Putamen (tissue), 1 donor: ENCODE data around the gene MX1.
A peak's percentile ranks its signal among the peaks of the same experiment; 100 is the strongest.
"Not testable (repeated sequence)": the region's sequence is repeated elsewhere in the genome, so short reads cannot be mapped to it uniquely, and the experiment has no call there.

ENCODE experiments used
- DNase-seq: peaks from one replicate; pipeline ENCODE4 v3.0.0-alpha.2; 2016; ENCODE audit warnings: low spot score

Gene MX1

DNA sequence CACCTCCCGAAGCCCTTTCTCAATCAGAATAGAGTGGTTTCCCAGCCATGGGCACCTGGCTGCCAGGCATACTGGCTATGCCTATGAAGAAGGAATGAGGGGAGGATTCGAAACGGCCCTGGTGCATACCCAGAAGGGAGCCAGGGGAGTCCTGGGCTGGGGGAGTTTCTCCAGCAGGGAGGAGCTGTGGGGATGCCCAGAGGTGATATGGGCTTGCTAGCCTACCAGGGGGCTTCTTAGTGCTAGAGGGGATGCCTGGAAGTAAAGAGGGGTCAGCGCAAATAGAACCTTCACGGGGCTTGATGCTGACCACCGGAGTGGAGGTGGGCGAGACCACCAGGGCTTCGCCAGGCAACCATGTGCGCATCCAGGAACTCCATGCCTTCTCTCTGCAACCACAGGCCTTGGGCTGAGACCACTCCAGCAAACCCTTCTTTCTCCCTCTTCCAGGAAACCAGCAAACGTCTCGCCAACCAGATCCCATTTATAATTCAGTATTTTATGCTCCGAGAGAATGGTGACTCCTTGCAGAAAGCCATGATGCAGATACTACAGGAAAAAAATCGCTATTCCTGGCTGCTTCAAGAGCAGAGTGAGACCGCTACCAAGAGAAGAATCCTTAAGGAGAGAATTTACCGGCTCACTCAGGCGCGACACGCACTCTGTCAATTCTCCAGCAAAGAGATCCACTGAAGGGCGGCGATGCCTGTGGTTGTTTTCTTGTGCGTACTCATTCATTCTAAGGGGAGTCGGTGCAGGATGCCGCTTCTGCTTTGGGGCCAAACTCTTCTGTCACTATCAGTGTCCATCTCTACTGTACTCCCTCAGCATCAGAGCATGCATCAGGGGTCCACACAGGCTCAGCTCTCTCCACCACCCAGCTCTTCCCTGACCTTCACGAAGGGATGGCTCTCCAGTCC is 18.2 kb upstream of the MX1 start:
- DNase-seq, result no peak

DNA sequence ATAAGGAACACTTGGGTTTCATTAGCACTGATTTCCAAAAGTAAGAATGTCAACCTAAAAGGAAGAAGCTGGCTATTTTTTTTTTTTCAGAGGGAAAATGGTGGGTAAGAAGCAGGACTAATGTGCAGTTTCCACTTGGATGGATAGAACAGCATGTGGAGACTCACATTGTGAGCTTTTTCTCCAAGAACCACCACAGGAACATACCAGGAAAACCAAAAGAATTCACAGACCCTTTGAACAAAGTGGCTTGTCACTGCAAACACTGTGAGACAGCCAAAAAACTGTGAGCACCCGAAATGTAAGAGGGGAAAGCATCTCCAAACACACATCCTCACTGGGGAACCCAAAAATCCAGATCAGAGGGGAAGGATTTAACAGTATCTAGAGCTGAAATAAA is 15.7 kb upstream of the MX1 start:
- no peak for DNase-seq

DNA sequence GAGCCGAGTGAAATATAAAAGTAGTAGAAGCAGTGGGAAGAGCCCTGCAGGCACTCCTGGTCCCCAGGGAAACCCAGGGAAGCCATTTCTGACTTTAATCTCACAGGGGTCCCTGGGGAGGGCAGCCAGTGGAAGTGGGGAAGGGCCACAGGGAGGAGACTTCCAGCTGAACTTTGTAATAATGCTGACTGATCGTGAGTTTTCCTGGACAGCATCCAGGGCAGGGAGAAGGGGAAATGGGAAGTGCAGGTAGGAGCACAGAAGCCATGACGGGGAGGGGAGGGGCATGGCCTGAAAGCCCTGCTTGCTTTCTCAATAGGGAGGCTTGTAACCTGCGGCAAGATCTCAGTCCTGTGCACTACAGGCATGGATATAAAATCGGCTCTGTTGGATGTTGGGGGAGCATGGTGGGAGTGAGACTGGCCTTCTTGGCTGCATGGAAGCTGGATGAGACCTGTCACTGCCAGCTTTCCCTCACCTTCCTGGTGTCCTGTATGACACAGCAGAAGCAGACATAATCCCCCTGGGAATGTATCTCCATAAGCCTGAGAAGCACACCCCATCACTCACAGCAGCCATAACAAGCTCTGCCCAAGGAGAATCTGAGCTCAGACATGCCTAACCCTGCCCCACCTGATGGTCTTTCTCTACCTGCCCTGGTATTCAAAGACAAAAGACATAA is 15.1 kb upstream of the MX1 start:
- DNase-seq, result no peak

DNA sequence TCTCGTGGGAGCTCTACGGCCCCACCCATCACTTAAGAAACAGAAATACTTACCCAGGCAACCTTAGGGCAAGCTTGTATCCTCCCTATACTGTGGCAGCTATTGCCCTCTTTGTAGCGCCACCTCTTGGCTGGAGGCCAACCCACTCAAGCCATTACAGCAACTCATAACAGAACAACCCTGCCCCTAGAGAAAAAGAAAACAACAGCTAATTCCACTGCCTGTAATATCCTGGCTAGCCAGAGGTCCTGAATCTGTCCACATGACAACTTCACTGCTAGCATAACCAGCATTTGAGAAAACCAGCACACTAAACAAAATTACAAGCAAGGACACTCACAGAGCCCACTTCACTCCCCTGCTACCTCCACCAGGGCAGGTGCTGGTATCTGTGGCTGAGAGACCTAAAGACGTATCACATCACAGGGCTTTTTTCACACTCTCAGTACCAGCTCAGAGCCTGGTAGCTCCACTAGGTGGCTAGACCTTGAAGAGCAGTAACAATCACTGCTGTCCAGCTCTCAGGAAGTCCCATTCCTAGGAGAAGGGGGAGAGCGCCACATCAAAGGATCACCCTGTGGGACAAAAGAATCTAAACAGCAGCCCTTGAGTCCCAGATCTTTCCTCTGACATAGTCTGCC is 14.5 kb upstream of the MX1 start:
- no peak for DNase-seq

DNA sequence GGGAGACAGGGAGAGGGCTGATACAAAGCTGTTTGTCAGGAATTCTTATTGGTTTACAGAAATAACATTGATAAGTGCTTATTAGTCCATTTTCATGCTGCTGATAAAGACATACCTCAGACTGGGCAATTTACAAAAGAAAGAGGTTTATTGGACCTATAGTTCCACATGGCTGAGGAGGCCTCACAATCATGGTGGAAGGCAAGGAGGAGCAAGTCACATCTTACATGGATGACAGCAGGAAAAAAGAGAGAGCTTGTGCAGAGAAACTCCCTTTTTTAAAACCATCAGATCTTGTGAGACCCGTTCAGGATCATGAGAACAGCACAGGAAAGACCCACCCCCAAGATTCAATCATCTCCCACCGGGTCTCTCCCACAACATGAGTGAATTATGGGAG is 8.5 kb upstream of the MX1 start:
- not testable (repeated sequence) for DNase-seq

DNA sequence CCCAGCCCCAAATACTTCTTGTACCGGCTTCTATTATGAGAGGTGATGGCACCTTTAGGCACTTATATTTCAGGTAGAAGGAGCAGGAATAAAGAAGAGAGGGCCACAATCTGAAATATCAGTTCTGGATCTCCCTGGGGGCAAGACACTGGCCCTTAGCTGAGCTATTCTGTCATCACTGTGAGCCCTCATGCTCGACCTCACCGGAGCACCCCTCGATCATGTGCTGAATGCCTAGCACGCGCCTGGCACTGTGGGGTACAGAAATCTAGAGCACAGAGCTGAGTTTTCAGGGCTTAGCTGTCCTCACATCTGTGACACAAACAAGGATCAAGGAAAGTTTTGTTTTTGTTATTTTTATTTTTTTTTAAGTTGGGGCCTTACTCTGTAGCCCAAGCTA is 7.6 kb upstream of the MX1 start:
- DNase-seq, result no peak

DNA sequence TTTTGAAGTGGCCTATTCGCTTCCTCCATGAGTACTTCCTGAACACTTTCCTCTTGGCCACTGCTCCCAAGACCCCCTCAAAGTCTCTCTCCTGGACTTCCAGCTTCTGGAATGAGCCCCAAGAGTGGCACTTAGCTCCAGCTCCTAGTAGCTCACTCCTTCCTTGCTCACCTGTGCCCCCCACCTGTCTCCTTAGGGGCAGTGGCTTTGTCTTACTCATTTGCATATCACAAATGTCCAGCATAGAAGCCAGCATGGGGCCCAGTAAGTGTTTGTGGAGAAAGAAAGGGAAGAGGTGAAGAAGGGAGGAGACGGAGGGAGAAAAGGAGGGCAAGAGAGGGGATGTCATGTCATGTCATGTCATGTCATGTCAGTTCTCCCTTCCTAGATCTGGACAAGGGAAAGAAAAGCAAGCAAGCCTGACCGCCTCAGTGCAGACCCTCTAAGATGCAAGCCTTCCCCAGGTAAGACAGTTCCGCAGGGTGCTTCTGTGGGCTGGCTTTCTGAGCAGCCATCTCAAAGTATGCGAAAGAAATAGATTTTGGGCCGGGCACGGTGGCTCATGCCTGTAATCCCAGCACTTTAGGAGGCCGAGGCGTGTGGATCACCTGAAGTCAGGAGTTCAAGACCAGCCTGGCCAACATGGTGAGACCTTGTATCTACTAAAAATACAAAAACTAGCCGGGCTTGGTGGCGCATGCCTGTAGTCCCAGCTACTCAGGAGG is 6.9 kb upstream of the MX1 start:
- no peak for DNase-seq

DNA sequence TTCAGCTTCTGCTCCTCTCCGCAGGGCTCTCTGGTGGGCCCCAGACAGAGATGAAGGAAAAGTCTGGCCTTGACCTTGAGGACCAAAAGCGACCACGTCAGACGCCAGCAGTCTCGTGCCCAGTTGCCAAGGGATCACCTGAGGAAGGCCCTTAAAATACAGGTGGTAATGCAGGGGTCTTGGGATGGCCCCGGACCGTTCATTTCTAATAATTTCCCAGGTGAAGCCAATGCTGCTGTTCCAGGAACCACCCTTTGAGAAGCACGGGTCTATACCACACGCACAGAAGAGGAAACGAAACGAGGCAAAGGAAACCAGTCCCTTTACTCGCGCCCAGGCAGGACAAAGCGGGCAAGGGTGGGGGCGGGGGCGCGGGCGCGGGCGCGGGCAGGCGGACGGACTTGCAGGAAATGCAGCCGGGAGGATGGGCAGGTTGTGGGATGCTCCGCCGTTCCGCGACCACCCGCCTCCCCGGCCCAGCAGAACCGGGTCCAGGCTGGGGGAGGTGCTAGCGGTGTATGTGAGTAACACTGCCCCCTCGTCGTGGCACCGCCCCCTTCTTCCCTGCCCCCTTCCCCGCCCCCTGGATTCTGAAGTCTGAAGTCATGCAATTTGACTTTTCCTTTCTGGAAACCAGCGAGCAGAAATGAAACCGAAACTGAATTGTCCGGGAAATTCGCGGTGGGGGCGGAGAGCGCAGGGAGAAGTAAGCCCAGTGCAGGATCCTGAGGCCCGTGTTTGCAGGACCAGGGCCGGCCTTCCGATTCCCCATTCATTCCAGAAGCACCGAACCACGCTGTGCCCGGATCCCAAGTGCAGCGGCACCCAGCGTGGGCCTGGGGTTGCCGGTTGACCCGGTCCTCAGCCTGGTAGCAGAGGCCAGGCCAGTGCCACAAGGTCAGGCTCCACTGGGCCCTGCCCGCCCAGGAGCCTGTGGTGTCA is 5.8 kb upstream of the MX1 start:
- peak; percentile 71 for DNase-seq

DNA sequence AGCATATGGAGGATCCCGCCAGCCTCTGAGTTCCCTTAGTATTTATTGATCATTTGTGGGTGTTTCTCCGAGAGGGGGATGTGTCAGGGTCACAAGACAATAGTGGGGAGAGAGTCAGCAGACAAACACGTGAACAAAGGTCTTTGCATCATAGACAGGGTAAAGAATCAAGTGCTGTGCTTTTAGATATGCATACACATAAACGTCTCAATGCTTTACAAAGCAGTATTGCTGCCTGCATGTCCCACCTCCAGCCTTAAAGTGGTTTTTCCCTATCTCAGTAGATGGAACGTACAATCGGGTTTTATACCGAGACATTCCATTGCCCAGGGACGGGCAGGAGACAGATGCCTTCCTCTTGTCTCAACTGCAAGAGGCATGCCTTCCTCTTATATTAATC is 5.0 kb upstream of the MX1 start:
- not testable (repeated sequence) for DNase-seq

DNA sequence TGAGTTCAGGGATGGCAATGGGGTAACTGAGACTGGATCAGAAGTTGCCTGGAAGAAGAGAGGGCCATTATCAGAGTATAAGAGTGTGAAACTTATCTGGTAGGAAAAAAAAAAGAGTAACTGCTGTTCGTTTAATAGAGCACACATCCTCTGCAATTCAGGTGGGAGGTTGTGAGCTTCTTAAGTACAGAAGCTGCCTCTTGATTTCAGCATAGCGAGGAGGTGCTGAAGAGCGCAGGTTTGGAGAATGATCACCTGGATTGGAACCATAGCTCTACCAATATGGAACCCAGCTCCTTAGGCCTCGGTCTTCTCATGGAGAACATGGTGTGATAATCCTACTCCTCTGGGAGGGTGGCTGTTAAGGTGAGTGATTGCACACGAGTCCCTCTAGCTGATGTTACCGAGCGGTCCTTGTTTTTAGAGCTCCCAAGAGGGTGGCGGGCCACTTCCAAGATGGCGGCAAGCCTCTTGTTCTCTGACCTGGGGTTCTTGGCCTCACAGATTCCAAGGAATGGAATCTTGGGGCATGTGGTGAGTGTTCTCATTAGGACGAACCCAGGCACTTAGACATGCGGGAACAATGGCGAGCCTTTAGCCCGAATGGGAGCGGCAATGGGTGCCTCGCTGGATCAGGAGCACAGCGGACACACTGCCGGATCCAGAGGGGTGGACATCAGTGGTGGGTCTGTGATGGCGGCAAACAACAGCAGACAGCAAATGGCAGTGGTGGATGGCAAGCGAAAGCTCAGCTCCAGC is 3.3 kb upstream of the MX1 start:
- peak; percentile 26 for DNase-seq

DNA sequence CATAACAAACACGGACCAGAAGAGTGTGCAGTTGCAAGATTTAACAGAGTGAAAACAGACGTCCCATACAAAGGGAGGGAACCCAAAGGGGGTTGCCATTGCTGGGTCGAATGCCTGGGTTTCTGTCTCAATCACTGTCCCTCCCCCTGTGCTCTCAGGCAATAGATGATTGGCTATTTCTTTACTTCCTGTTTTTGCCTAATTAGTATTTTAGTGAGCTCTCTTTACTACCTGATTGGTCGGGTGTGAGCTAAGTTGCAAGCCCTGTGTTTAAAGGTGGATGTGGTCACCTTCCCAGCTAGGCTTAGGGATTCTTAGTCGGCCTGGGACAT is 2.8 kb upstream of the MX1 start:
- DNase-seq, result not testable (repeated sequence)

DNA sequence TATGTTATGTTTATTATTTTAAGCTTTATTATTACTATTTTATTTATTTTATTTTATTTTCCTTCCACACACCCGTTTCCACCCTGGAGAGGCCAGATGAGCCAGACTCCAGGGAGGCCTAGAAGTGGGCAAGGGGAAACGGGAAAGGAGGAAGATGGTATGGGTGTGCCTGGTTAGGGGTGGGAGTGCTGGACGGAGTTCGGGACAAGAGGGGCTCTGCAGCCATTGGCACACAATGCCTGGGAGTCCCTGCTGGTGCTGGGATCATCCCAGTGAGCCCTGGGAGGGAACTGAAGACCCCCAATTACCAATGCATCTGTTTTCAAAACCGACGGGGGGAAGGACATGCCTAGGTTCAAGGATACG is 468 bp upstream of the MX1 start:
- DNase-seq, result no peak

DNA sequence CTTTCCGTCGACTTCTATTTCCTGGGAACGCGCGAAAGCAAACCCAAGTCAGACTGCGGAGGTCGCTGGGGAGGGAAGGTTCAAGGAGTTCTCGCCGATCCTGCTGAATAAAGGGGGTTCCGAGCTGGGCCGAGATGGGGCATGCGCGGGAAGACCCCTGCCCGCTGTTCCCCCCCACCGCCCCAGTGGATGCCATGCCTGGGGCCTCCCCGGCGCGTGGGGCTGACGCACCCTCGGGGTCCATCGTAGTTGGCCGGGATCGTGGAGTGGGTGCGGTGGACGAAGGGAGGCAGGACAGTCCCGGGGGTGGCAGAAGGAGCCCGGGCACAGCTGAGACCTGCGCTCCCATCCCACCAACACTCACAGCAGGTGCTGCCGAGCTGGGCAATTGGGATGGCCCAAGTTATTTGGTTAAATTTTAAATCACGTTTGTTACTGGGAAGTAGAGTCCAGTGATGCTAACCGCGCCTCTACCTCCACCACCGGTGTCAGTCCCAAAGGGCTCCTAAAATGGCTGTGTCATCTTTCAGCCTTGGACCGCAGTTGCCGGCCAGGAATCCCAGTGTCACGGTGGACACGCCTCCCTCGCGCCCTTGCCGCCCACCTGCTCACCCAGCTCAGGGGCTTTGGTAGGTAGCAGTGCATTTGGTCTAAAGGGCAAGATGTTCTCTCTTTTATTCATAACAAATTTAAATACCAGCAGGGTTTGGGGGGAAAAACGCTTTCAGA is 801 bp downstream of the MX1 start:
- no peak for DNase-seq

DNA sequence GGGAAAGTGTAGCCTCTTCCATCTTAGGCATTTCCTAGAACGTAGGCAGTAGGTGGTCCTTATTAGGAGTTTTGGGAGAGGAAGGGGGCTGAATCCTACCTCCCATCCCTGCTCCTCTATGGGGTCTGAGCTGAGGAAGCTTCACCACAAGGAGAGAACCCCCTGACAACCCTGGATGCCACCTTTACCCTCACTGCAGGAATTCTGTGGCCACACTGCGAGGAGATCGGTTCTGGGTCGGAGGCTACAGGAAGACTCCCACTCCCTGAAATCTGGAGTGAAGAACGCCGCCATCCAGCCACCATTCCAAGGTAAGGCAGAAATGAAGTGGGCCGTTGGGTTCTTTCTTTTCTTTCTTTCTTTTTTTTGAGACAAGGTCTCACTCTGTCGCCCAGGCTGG is 1.5 kb downstream of the MX1 start:
- DNase-seq, result no peak

DNA sequence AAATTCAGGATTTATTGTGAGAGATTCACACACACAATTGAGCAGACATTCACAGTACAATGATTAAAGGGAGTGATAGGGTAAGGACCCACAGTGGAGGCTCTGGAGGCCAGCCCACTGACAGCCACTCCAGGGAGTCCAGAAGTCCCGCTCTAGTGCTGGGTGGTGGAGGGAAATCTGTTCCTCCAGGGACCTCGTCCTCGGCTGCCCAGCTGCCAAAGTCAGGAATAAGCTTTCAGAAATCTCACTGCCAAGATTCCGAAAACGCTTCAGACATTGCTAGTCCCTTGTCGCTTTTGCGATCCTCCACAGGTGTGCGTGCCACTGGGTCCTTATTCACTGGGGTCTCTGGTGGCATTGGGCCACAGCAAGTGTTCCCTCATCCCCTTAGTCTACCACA is 2.3 kb downstream of the MX1 start:
- DNase-seq, result no peak

DNA sequence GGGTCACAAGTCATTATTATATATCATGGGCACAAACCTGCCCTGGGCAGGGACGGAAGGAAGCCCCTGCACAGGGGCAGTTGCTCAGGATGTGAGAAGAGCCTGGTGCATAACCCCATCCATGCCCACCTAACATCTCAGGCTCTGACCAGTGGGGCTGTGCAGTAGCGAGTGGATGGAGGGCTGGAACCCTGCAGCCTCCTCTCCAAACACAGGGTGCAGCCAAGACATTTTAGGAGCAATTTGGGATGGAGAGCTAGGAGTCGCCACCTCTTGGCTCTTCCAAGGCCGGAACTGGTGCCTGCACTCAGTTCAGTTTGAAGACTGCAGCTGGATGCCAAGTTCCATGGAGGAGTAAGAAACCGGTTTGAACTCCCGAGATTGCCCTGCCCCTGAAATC is 2.8 kb downstream of the MX1 start:
- no peak for DNase-seq

DNA sequence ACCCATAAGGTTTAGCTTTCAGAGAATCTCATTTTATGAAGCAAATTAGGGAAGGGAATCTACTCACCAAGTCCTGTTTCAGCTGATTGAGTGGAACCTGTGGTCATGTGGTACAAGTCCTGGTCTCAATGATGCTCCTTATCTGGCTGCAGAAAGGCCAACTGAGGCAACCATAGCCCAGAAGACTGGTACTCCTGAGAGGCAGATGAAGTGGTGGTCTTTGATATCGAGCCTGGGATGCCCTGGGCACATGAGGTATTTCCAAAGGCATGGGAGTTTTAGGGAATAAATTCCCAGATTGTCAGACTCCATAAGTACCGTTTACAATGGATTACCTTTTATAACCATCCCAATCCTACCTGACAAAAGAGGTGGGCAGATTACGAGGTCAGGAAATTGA is 3.3 kb downstream of the MX1 start:
- no peak for DNase-seq

DNA sequence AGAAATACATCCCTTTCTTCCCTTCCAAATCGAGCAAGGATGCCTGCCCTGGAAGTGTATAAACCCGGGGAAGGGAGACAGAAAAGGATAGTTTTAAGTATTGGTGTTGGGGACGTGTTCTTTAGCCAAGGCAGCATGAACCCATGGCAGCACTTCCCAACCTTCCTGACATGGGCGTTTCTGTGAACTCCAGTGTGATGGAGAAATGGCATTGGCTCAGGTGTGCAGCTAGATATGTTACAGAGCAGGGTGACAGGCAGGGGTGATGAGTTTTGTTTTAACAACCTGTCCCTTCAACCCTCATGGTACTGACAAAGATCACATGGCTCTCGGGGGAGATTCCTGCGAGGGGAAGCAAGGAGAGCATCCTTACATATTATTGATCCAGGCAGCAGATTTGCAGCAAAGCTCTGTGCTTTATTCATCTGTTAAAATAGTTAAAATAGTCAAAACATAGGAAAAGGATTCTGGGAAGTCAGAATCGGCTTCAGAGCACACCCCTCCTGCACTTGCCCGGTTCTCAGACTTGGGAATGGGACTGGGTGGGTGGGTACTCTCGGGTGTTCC is 4.0 kb downstream of the MX1 start:
- DNase-seq, result no peak

DNA sequence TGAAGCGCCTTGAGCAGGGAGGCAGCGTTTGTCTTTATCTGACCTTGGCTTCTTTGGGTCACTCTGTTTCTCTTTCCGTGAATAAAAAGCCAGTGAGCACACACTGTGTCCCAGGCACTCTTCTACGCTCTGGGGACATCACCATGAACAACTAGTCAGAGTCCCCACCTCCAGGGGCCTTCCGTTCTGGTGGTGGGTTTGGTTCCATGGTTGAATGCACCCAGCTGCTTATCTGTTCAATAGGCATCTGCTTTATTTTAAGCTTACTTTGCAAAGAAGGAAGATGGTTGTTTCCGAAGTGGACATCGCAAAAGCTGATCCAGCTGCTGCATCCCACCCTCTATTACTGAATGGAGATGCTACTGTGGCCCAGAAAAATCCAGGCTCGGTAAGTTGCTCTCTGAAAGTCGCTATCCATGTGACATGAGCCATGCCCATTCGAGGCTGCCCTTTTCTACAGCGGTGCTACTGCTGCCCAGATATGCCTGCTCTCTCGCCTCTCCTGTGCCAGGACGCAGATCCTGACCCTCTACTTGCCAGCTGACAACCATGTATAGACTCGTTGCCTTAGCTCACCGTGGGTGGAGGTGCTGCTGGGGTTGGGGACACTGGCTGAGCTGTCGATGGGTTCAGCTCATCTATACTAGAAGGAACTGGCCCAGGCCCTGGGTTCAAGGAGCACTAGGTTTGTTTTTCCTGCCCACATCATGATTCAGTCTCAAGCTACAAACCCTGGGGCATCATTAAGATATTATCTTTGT is 5.9 kb downstream of the MX1 start:
- no peak for DNase-seq
